Activated T-cell treated with anti-CD3 and anti-CD28 coated beads, Interleukin-2, amount 50 U/mL, for 72 hours (primary cell): ENCODE data around the gene NAT9. TPM values are rescaled to one million over a fixed set of nuclear protein-coding genes. Genes with fewer than 3 reads are reported as not detected.
A peak's percentile ranks its signal among the peaks of the same experiment; 100 is the strongest.

ENCODE experiments used
- ATAC-seq, 2 donors: fragments of 150-1000 bp; cut with Tn5 transposase; replicated peaks in 1 of 2; 2 replicates each; pipeline ENCODE4 v1.10.0; 2021; ENCODE audit warnings: moderate library complexity in 2 of 2, mild to moderate bottlenecking in 1 of 2
- DNase-seq, 2 donors: peaks; one replicate each; pipeline ENCODE4 v3.0.0; 2021 to 2022; ENCODE audit warnings: mixed read lengths in 1 of 2
- H3K27ac Mint-ChIP-seq: one replicate; pipeline ENCODE4 v1.8.0; 2022; ENCODE audit warnings: mild to moderate bottlenecking, moderate library complexity, mixed read lengths
- H3K27me3 Mint-ChIP-seq: one replicate; pipeline ENCODE4 v1.8.0; 2022; ENCODE audit warnings: low read depth, mixed read lengths
- H3K36me3 Mint-ChIP-seq, 2 donors: one replicate each; pipeline ENCODE4 v1.8.0; 2022; ENCODE audit warnings: mixed read lengths in 2 of 2, mild to moderate bottlenecking in 1 of 2; ENCODE audit not compliant: insufficient read depth in 2 of 2
- H3K4me1 Mint-ChIP-seq: one replicate; pipeline ENCODE4 v1.8.0; 2022; ENCODE audit warnings: low read depth, mixed read lengths
- H3K4me3 Mint-ChIP-seq, 2 donors: one replicate each; pipeline ENCODE4 v1.8.0; 2022; ENCODE audit warnings: mild to moderate bottlenecking in 2 of 2, mixed read lengths in 2 of 2, moderate library complexity in 2 of 2
- H3K9me3 Mint-ChIP-seq, 2 donors: one replicate each; pipeline ENCODE4 v1.8.0; 2022; ENCODE audit warnings: mixed read lengths in 2 of 2
- total RNA-seq, 2 donors: library from RNA; stranded (reverse); gene quantifications; one replicate each; pipeline ENCODE4 v1.2.3, GENCODE V29; 2022

Gene NAT9
- total RNA-seq, 2 donors from 2014 or later = 49.7 to 58.4 TPM

DNA sequence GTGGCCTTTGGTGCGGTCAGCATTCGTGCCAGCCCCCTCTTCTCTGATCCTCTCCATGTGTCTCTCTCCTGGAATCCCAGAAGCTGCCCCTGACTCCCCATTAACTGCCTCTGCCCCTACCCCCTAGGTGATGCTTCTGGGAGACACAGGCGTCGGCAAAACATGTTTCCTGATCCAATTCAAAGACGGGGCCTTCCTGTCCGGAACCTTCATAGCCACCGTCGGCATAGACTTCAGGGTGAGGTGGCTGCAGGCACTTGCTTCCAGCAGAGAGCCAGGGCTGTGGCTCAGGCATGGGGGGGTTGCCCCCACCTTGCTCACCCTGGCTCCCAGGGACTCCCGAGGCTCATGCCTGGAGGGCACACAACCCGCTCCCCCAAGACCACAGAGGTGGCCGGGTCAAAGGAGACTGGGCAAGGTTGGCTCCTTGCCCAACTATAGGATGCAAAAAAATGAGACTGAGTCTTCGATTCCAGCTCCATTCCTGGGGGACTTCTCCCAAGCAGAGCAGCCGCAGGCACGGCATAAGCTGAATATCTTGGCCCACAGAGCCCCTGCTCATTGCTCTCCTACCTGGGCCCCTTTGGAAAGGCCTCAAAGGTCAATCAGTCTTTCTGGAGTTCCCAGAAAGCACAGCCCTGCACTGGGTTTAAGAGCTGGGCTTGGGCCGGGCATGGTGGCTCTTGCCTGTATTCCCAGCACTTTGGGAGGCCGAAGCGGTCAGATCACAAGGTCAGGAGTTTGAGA lies 35.3 kb downstream of the NAT9 start:
- H3K27ac Mint-ChIP-seq = no peak overlapping the region

GRCh38 chr17:74740173-74740572 lies 36.0 kb downstream of the NAT9 start:
- DNase-seq (no peak), ATAC-seq (no peak)
- H3K27me3 Mint-ChIP-seq = no peaks in the 10 kb centered on the region
- no peak overlapping the region for H3K27ac Mint-ChIP-seq
- H3K4me3 Mint-ChIP-seq = peak overlapping the region in 1 of 2 donors; percentile 5
- H3K36me3 Mint-ChIP-seq = peaks cover 2 to 7% of the 10 kb centered on the region in 2 donors
- H3K4me1 Mint-ChIP-seq = peaks cover 74% of the 10 kb centered on the region
- H3K9me3 Mint-ChIP-seq = peaks cover 0 to 3% of the 10 kb centered on the region in 2 donors

More for the DNA sequence above, 35.3 kb downstream of the NAT9 start:
- Mint-ChIP-seq H3K4me3 (no peak overlapping the region), H3K9me3 (peaks cover 0 to 3% of the 10 kb centered on the region in 2 donors), H3K27me3 (no peaks in the 10 kb centered on the region), H3K36me3 (peaks cover 2 to 7% of the 10 kb centered on the region in 2 donors), H3K4me1 (peaks cover 74% of the 10 kb centered on the region)
- DNase-seq (no peak), ATAC-seq (no peak)

- ATAC-seq (no peak), DNase-seq (no peak)
- Mint-ChIP-seq H3K9me3 (peaks cover 0 to 3% of the 10 kb centered on the region in 2 donors), H3K4me3 (peak overlapping the region; percentile 85 to 87), H3K27me3 (no peaks in the 10 kb centered on the region), H3K4me1 (peaks cover 67% of the 10 kb centered on the region), H3K27ac (peak overlapping the region; percentile 85), H3K36me3 (peaks cover 2 to 7% of the 10 kb centered on the region in 2 donors)
Observed at GRCh38 chr17:74739227-74739831, 36.8 kb downstream of the NAT9 start.

GRCh38 chr17:74738051-74738996 lies 37.8 kb downstream of the NAT9 start:
- H3K27ac Mint-ChIP-seq = peak overlapping the region; percentile 11
- no peaks in the 10 kb centered on the region for H3K36me3 Mint-ChIP-seq
- H3K9me3 Mint-ChIP-seq = no peaks in the 10 kb centered on the region
- ATAC-seq = peak; percentile 85 to 87
- peak overlapping the region; percentile 85 to 87 for H3K4me3 Mint-ChIP-seq
- H3K27me3 Mint-ChIP-seq = no peaks in the 10 kb centered on the region
- DNase-seq = peak; percentile 89
- peaks cover 57% of the 10 kb centered on the region for H3K4me1 Mint-ChIP-seq

GRCh38 chr17:74737299-74738050 lies 38.7 kb downstream of the NAT9 start:
- peaks cover 49% of the 10 kb centered on the region for H3K4me1 Mint-ChIP-seq
- ATAC-seq (peak; percentile 22 to 25), DNase-seq (peak; percentile 54 to 61)
- H3K4me3 Mint-ChIP-seq = peak overlapping the region; percentile 85 to 87
- peak overlapping the region; percentile 24 for H3K27ac Mint-ChIP-seq
- no peaks in the 10 kb centered on the region for H3K9me3 Mint-ChIP-seq
- H3K27me3 Mint-ChIP-seq = no peaks in the 10 kb centered on the region
- H3K36me3 Mint-ChIP-seq = no peaks in the 10 kb centered on the region

DNA sequence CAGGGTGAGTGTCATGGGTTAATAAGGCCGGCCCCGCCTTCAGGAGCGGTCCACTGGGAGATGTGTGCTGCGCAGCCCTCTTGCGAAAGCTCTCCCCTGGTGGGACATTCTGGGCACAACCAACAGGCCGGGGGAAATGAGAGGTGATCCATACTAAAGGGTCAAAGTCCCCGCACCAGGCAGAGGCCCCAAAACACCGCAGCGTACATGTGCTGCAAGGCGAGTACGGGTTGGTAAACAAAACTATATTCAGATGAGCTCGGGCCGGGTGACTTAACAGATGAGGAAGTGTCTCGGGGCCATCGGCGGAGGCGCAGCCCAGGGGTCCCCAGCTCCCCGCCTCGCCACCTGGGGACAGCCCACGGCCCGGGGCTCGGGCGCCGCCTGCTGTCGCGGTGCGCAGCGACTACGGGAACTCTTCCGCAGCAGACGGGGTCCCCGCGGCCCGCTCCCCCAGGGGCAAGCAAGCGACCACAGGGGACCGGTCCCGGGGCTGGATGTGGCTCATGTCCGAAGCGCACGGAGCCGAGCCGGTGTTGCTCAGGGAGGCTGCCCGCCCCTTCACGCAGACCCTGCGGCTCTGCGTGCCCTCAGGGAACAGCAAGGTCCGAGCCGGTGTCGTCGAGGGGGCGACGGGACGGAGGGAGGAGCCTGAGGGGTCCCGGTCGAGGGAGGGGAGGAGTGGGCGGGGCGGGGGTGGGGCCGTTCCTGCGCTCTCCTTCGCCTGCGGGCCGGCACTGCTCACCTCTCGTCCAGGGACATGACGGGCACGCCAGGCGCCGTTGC lies 39.4 kb downstream of the NAT9 start, which contains the start of gene RAB37:
TSS of gene RAB37 (plus strand) at position 744 of the 786 bp plus-strand sequence. CDS start at position 761, 17 bp downstream.
- Mint-ChIP-seq H3K4me1 (peaks cover 41% of the 10 kb centered on the region), H3K9me3 (no peaks in the 10 kb centered on the region), H3K27ac (peak within 1 kb of the TSS; percentile 24), H3K36me3 (no peaks in the 10 kb centered on the region), H3K4me3 (peak within 1 kb of the TSS; percentile 85 to 87), H3K27me3 (no peaks in the 10 kb centered on the region)
- ATAC-seq (peak; percentile 34 to 41), DNase-seq (peak; percentile 59 to 64)

DNA sequence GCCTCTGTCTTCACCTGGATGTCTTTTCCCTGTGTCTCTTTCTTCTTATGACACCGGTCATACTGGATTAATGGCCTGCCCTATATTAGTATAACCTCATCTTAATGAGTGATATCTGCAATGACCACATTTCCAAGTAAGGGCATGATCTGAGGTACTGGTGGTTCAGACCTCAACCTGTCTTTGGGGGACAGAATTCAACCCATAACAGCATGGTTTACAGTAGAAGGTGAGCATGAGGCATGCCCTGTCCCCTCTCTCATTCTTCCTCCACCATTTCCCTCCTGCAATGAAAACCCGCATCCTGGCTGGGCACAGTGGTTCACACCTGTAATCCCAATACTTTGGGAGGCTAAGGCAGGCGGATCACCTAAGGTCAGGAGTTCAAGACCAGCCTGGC lies 41.9 kb downstream of the NAT9 start:
- H3K4me1 Mint-ChIP-seq = peaks cover 33% of the 10 kb centered on the region
- no peaks in the 10 kb centered on the region for H3K36me3 Mint-ChIP-seq
- no peak overlapping the region for H3K4me3 Mint-ChIP-seq
- no peak for ATAC-seq
- no peaks in the 10 kb centered on the region for H3K27me3 Mint-ChIP-seq
- H3K27ac Mint-ChIP-seq = peak overlapping the region; percentile 21
- H3K9me3 Mint-ChIP-seq = no peaks in the 10 kb centered on the region
- DNase-seq = no peak

- Mint-ChIP-seq H3K4me1 (peaks cover 26% of the 10 kb centered on the region), H3K27ac (peak overlapping the region; percentile 21), H3K36me3 (no peaks in the 10 kb centered on the region), H3K4me3 (no peak overlapping the region), H3K27me3 (no peaks in the 10 kb centered on the region), H3K9me3 (no peaks in the 10 kb centered on the region)
- no peak for ATAC-seq
- DNase-seq = no peak
Observed at GRCh38 chr17:74733365-74734122, 42.6 kb downstream of the NAT9 start.

DNA sequence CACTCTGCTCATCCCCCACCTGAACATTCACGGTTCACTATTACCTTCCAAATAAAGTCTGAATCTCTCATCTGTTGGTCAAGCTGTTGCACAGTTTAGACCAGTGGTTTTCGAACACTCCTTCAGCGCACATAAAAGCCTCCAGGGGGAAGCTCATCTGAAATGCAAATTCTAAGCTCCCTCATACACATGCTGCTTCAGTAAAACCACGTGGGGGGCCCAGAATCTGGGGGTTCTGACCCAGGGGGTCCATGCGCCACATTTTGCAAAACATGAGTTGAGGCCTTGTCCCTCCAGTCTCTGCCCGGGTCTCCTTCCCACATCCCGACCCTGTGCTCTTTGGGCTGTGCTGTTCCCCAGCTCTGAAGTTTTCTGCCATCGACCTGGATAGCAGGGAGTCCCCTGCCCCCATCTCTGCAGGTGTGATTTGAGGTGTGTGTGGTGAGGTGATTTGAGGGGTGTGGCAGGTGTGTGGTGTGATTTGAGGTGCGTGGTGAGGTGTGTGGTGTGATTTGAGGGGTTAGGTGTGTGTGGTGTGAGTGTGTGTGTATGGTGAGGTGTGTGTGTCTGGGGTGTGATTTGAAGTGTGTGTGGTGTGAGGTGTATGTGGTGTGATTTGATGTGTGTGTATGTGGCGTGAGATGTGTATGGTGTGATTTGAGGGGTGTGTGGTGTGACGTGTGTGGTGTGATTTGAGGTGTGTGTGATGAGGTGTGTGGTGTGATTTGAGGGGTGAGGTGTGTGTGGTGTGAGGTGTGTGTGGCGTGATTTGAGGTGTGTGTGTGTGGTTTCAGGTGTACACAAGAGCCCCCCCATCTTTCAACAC lies 43.9 kb downstream of the NAT9 start:
- no peak overlapping the region for H3K27ac Mint-ChIP-seq
- no peaks in the 10 kb centered on the region for H3K27me3 Mint-ChIP-seq
- no peaks in the 10 kb centered on the region for H3K36me3 Mint-ChIP-seq
- DNase-seq (no peak), ATAC-seq (no peak)
- no peaks in the 10 kb centered on the region for H3K9me3 Mint-ChIP-seq
- H3K4me3 Mint-ChIP-seq = no peak overlapping the region
- H3K4me1 Mint-ChIP-seq = peaks cover 13% of the 10 kb centered on the region

- no peaks in the 10 kb centered on the region for H3K9me3 Mint-ChIP-seq
- H3K4me1 Mint-ChIP-seq = peaks cover 10% of the 10 kb centered on the region
- no peak overlapping the region for H3K27ac Mint-ChIP-seq
- ATAC-seq (no peak), DNase-seq (no peak)
- H3K36me3 Mint-ChIP-seq = no peaks in the 10 kb centered on the region
- no peak overlapping the region for H3K4me3 Mint-ChIP-seq
- no peaks in the 10 kb centered on the region for H3K27me3 Mint-ChIP-seq
Observed at GRCh38 chr17:74731347-74731605, 44.9 kb downstream of the NAT9 start.
